OCI-LY3 (cell line): ENCODE results near the gene FGD4.

Experiments
- H2AFZ ChIP-seq: fragments of 200-600, 300-600 bp; shearing (Covaris generic); 2 replicates; pipeline ENCODE4 v1.6.0; 2014; ENCODE audit warnings: antibody characterized with exemption, low read depth, low read length
- H3K27ac ChIP-seq: fragments of 200-600, 300-600 bp; sonication (generic); 2 replicates; pipeline ENCODE4 v1.5.1; 2014; ENCODE audit warnings: mild to moderate bottlenecking, low read length, moderate library complexity, mixed read lengths
- H3K27me3 ChIP-seq: fragments of 200-600, 300-600 bp; sonication (generic); 2 replicates; pipeline ENCODE4 v1.6.1; 2014; ENCODE audit warnings: low read depth, low read length, mixed read lengths
- H3K36me3 ChIP-seq: fragments of 200-600, 300-600 bp; sonication (generic); replicated peaks from 2 replicates; pipeline ENCODE3; 2014; ENCODE audit warnings: low read depth, low read length, mixed read lengths
- H3K4me1 ChIP-seq: fragments of 300-600, 200-600 bp; sonication (generic); 2 replicates; pipeline ENCODE4 v1.6.1; 2014; ENCODE audit warnings: low read length, mixed read lengths
- H3K4me2 ChIP-seq: fragments of 200-600, 300-600 bp; sonication (generic); 2 replicates; pipeline ENCODE4 v1.6.1; 2014; ENCODE audit warnings: low read length, mixed read lengths
- H3K4me3 ChIP-seq: fragments of 300-600, 200-600 bp; sonication (generic); 2 replicates; pipeline ENCODE4 v1.5.1; 2014; ENCODE audit warnings: antibody characterized with exemption, mild to moderate bottlenecking, low read length, moderate library complexity
- H3K79me2 ChIP-seq: fragments of 300-600, 200-600 bp; shearing (Covaris generic); 2 replicates; pipeline ENCODE4 v1.6.1; 2014; ENCODE audit warnings: mild to moderate bottlenecking, low read length, mixed read lengths
- H3K9ac ChIP-seq: fragments of 300-600, 200-600 bp; shearing (Covaris generic); 2 replicates; pipeline ENCODE4 v1.6.0; 2014; ENCODE audit warnings: mild to moderate bottlenecking, low read length, moderate library complexity
- H3K9me3 ChIP-seq: fragments of 200-600, 300-600 bp; shearing (Covaris generic); 2 replicates; pipeline ENCODE4 v1.6.1; 2014; ENCODE audit warnings: low read length, mixed read lengths; ENCODE audit not compliant: insufficient read depth
- H4K20me1 ChIP-seq: fragments of 200-600, 300-600 bp; sonication (generic); 2 replicates; pipeline ENCODE4 v1.6.1; 2016; ENCODE audit warnings: low read length, mixed read lengths; ENCODE audit not compliant: insufficient read depth
- EZH2phosphoT487 ChIP-seq: fragments of 200-600 bp; shearing (Covaris generic); IDR thresholded peaks from 2 replicates; pipeline ENCODE4 v1.6.1; 2018; ENCODE audit warnings: antibody characterized with exemption, mixed run types, low read depth
- TF ChIP-seq, protein P1 (sequence below): fragments of 200-600, 300-600 bp; sonication (generic); IDR thresholded peaks from 2 replicates; pipeline ENCODE4 v1.5.1; 2014; ENCODE audit warnings: antibody characterized with exemption, low read length, low read depth

The FGD4 gene

DNA sequence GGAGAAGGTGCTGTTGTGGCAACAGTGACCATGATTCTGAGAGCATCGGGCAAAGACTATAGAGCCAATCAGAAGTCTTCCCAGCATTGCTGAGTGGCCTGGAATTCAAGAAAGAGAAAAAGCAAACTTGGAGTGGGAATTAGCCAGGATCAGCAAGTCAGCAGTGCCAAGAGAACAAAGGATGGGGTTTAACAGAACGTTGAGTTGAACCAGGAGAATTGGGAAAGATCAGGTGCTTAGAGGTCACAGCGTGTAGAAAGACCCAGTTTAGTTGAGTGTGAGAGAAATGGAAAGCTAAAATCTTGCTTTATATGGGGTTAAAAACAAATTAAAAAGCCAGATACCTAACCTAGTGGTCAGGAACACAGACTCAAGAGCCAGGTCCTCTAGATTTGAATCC lies 189.2 kb downstream of the FGD4 start:
- H3K36me3 ChIP-seq, result no peaks in the 10 kb centered on the region

DNA sequence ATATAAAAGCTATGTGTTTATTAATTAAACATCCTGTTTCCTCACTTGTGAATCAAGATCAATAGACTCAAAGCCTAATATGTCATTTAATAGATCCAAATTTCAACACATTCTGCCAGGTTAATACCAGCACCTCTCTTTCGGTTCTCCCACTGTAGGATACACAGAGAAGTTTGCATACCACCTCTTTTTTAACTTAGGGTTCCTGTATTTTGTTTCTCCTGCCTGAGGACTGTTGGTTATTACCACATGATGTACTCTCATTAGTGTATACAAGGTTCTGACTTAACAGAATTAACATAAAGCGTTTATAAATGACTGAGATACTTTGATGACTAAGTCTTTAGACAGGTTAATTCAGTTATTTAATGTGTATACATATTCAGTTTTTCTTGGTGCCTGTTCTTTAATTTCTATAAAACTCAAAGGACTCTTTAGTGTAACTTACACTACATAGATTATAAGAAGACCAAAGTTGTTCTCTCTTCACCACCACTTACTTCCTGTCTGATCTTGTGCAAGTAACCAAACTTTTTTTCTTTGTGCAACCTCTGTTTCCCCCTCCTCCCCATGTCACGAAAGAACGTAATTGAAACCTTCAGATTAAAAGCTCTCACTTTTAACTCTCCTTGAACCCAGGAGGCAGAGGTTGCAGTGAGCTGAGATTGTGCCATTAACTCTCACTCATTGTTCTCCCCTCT lies 190.0 kb downstream of the FGD4 start:
- TF ChIP-seq EZH2phosphoT487, result no peak
- Histone ChIP-seq H3K4me1 (peaks cover 11% of the 10 kb centered on the region), H3K4me2 (no peak overlapping the region), H3K9ac (no peak overlapping the region), H4K20me1 (no peaks in the 10 kb centered on the region), H2AFZ (no peak overlapping the region), H3K27me3 (no peaks in the 10 kb centered on the region), H3K79me2 (no peaks in the 10 kb centered on the region), H3K27ac (no peak overlapping the region), H3K36me3 (no peaks in the 10 kb centered on the region), H3K4me3 (no peak overlapping the region), H3K9me3 (no peaks in the 10 kb centered on the region)

More for the DNA sequence above, 189.2 kb downstream of the FGD4 start:
- Histone ChIP-seq H3K4me2 (no peak overlapping the region), H3K4me1 (peaks cover 7% of the 10 kb centered on the region), H3K9me3 (no peaks in the 10 kb centered on the region), H3K9ac (no peak overlapping the region), H3K4me3 (no peak overlapping the region), H3K79me2 (no peaks in the 10 kb centered on the region), H3K27ac (no peak overlapping the region), H3K27me3 (no peaks in the 10 kb centered on the region), H4K20me1 (no peaks in the 10 kb centered on the region), H2AFZ (no peak overlapping the region)
- TF ChIP-seq, protein P1, sequence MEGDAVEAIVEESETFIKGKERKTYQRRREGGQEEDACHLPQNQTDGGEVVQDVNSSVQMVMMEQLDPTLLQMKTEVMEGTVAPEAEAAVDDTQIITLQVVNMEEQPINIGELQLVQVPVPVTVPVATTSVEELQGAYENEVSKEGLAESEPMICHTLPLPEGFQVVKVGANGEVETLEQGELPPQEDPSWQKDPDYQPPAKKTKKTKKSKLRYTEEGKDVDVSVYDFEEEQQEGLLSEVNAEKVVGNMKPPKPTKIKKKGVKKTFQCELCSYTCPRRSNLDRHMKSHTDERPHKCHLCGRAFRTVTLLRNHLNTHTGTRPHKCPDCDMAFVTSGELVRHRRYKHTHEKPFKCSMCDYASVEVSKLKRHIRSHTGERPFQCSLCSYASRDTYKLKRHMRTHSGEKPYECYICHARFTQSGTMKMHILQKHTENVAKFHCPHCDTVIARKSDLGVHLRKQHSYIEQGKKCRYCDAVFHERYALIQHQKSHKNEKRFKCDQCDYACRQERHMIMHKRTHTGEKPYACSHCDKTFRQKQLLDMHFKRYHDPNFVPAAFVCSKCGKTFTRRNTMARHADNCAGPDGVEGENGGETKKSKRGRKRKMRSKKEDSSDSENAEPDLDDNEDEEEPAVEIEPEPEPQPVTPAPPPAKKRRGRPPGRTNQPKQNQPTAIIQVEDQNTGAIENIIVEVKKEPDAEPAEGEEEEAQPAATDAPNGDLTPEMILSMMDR, result no peak
- TF ChIP-seq EZH2phosphoT487, result no peak

DNA sequence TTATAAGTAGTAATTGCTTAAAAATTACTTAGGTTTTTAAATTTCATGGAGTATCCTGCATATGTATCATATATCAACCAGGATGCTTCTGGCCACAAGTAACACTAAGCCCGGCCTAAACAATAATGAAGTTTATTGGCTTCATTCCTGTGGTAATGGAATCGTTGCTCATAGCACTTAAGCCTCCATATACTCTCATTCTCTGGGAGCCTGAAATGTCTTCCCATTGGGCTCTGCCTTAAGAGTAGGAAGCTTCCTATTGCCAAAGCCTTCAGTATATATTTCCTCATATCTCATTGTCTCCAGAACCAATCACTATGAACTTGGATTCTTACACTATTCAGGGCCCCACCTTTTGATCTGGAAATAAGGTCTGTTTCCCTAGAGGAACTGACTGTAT lies 195.9 kb downstream of the FGD4 start:
- H3K4me2 ChIP-seq, result no peak overlapping the region
- H3K27me3 ChIP-seq, result no peaks in the 10 kb centered on the region
- H3K9ac ChIP-seq, result no peak overlapping the region

DNA sequence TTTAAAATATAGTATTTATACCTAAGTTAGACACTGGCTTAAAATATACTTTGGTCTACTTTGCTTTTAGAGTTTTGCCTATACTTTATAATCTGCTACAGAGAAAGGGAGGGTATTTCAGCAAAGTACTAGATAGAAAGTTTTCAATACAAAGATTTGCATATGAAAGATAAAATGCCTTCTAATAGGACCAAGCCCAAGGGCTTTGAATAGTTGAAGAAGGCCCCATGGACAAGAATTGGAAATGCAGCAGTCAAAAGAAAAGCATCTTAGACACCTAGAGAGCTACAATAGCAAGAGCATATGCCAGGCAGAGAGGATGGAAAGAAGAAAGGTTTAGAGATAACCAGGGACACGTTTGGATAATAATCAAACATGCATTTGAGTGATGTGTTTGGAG lies 196.7 kb downstream of the FGD4 start:
- no peaks in the 10 kb centered on the region for H3K9me3 ChIP-seq
- no peaks in the 10 kb centered on the region for H3K27me3 ChIP-seq
- no peaks in the 10 kb centered on the region for H3K36me3 ChIP-seq
- peaks cover 18% of the 10 kb centered on the region for H3K4me1 ChIP-seq
- H3K4me2 ChIP-seq, result no peak overlapping the region
- no peak overlapping the region for H3K27ac ChIP-seq
- no peak overlapping the region for H3K4me3 ChIP-seq
- no peaks in the 10 kb centered on the region for H3K79me2 ChIP-seq
- no peak overlapping the region for H3K9ac ChIP-seq
- no peak overlapping the region for H2AFZ ChIP-seq
- no peak for TF ChIP-seq EZH2phosphoT487
- TF ChIP-seq, protein P1, result no peak
- H4K20me1 ChIP-seq, result no peaks in the 10 kb centered on the region

More for the DNA sequence above, 195.9 kb downstream of the FGD4 start:
- Histone ChIP-seq H3K9me3 (no peaks in the 10 kb centered on the region), H4K20me1 (no peaks in the 10 kb centered on the region), H3K4me3 (no peak overlapping the region), H3K79me2 (no peaks in the 10 kb centered on the region), H3K4me1 (peaks cover 10% of the 10 kb centered on the region), H3K27ac (no peak overlapping the region), H3K36me3 (no peaks in the 10 kb centered on the region), H2AFZ (no peak overlapping the region)
- TF ChIP-seq, protein P1, result no peak
- TF ChIP-seq EZH2phosphoT487, result no peak
